LNCAP (cell line): ENCODE results near the gene SPAG16.
A peak's percentile ranks its signal among the peaks of the same experiment; 100 is the strongest.

Source experiments
- CTCF ChIP-seq: fragments of 450-650 bp; IDR thresholded peaks from 2 replicates; pipeline ENCODE4 v1.5.1; 2017; ENCODE audit warnings: mild to moderate bottlenecking

SPAG16 gene

GRCh38 chr2:213914510-213914909 lies 630.2 kb downstream of the SPAG16 start:
- TF ChIP-seq CTCF = no peak

- no peak for TF ChIP-seq CTCF
Observed at GRCh38 chr2:213920014-213920413, 635.8 kb downstream of the SPAG16 start.

GRCh38 chr2:213923543-213923942 lies 639.3 kb downstream of the SPAG16 start:
- TF ChIP-seq CTCF = no peak

GRCh38 chr2:213934560-213934959 lies 650.3 kb downstream of the SPAG16 start:
- peak; percentile 50 for TF ChIP-seq CTCF

GRCh38 chr2:213958086-213958485 lies 673.8 kb downstream of the SPAG16 start:
- TF ChIP-seq CTCF = no peak

GRCh38 chr2:213959589-213959988 lies 675.3 kb downstream of the SPAG16 start:
- no peak for TF ChIP-seq CTCF

GRCh38 chr2:213971536-213971935 lies 687.3 kb downstream of the SPAG16 start:
- no peak for TF ChIP-seq CTCF

GRCh38 chr2:213980883-213981282 lies 696.6 kb downstream of the SPAG16 start:
- TF ChIP-seq CTCF = no peak
